Mesothelial cell of epicardium (in vitro differentiated cells): ENCODE data around the gene TBC1D21. TPM values are rescaled to one million over a fixed set of nuclear protein-coding genes. Genes with fewer than 3 reads are reported as not detected.

Source experiments
- DNase-seq, 2 experiments: peaks; one replicate each; pipeline ENCODE4 v3.0.0; 2021; ENCODE audit warnings: low spot score in 2 of 2; ENCODE audit not compliant: unreplicated experiment in 2 of 2
- H3K27ac Mint-ChIP-seq: 2 replicates; pipeline ENCODE4 v1.8.0; 2021; ENCODE audit warnings: mixed read lengths
- H3K27me3 Mint-ChIP-seq: 2 replicates; pipeline ENCODE4 v1.8.0; 2021; ENCODE audit warnings: low read depth, mixed read lengths
- H3K36me3 Mint-ChIP-seq: 2 replicates; pipeline ENCODE4 v1.8.0; 2021; ENCODE audit warnings: mixed read lengths
- H3K4me1 Mint-ChIP-seq: 2 replicates; pipeline ENCODE4 v1.8.0; 2021; ENCODE audit warnings: mixed read lengths
- H3K4me3 Mint-ChIP-seq: 2 replicates; pipeline ENCODE4 v1.8.0; 2021; ENCODE audit warnings: mild to moderate bottlenecking, moderate library complexity, mixed read lengths
- H3K9me3 Mint-ChIP-seq: 2 replicates; pipeline ENCODE4 v1.8.0; 2021; ENCODE audit warnings: mixed read lengths
- CTCF ChIP-seq: fragments of 200-600 bp; sonication (generic); IDR thresholded peaks from one replicate; pipeline ENCODE4 v1.5.0; 2021; ENCODE audit warnings: antibody characterized with exemption; ENCODE audit not compliant: unreplicated experiment
- total RNA-seq: library from RNA; stranded (reverse); gene quantifications from 3 replicates; pipeline ENCODE4 v1.2.1, GENCODE V29; 2021

TBC1D21 gene
- total RNA-seq = not detected in 3 replicates

- H3K9me3 Mint-ChIP-seq = peaks cover 4% of the 10 kb centered on the region
- H3K4me1 Mint-ChIP-seq = peaks cover 7% of the 10 kb centered on the region
- peaks cover 72% of the 10 kb centered on the region for H3K27me3 Mint-ChIP-seq
- no peak within 1 kb of the TSS for H3K27ac Mint-ChIP-seq
- no peak for DNase-seq
- no peak for TF ChIP-seq CTCF
- no peak within 1 kb of the TSS for H3K4me3 Mint-ChIP-seq
- H3K36me3 Mint-ChIP-seq = no peaks in the 10 kb centered on the region
These were observed at the start of gene TBC1D21 for GRCh38 chr15:73873456-73873855. Gene TBC1D21, plus strand, starts transcription at chr15:73873564. Its CDS starts 146 bp downstream, at chr15:73873710.

- TF ChIP-seq CTCF = no peak
- peaks cover 47% of the 10 kb centered on the region for H3K27me3 Mint-ChIP-seq
- no peak overlapping the region for H3K4me3 Mint-ChIP-seq
- DNase-seq = no peak
- no peaks in the 10 kb centered on the region for H3K36me3 Mint-ChIP-seq
- no peaks in the 10 kb centered on the region for H3K4me1 Mint-ChIP-seq
- H3K9me3 Mint-ChIP-seq = no peaks in the 10 kb centered on the region
- no peak overlapping the region for H3K27ac Mint-ChIP-seq
These were observed 46.6 kb upstream of the TBC1D21 start for GRCh38 chr15:73826711-73827251.

GRCh38 chr15:73829523-73829922 is 43.8 kb upstream of the TBC1D21 start:
- no peak for TF ChIP-seq CTCF
- Mint-ChIP-seq H3K4me3 (no peak overlapping the region), H3K36me3 (no peaks in the 10 kb centered on the region), H3K9me3 (no peaks in the 10 kb centered on the region), H3K27me3 (peaks cover 57% of the 10 kb centered on the region), H3K27ac (no peak overlapping the region), H3K4me1 (no peaks in the 10 kb centered on the region)
- no peak for DNase-seq

- Mint-ChIP-seq H3K27ac (no peak overlapping the region), H3K4me3 (no peak overlapping the region), H3K9me3 (no peaks in the 10 kb centered on the region), H3K36me3 (no peaks in the 10 kb centered on the region), H3K27me3 (peaks cover 72% of the 10 kb centered on the region), H3K4me1 (no peaks in the 10 kb centered on the region)
- no peak for DNase-seq
- TF ChIP-seq CTCF = no peak
These were observed 40.7 kb upstream of the TBC1D21 start for GRCh38 chr15:73832657-73833056.

- no peak for DNase-seq
- TF ChIP-seq CTCF = no peak
- no peaks in the 10 kb centered on the region for H3K9me3 Mint-ChIP-seq
- no peak overlapping the region for H3K27ac Mint-ChIP-seq
- H3K27me3 Mint-ChIP-seq = peaks cover 78% of the 10 kb centered on the region
- H3K4me3 Mint-ChIP-seq = no peak overlapping the region
- H3K4me1 Mint-ChIP-seq = peaks cover 5% of the 10 kb centered on the region
- no peaks in the 10 kb centered on the region for H3K36me3 Mint-ChIP-seq
These were observed 36.5 kb upstream of the TBC1D21 start for GRCh38 chr15:73836845-73837244.
